ENCODE data around the gene PADI3. TPM values are rescaled to one million over a fixed set of nuclear protein-coding genes. Genes with fewer than 3 reads are reported as not detected.
"Not testable (repeated sequence)": the region's sequence is repeated elsewhere in the genome, so short reads cannot be mapped to it uniquely, and the experiment has no call there.

The PADI3 gene
- total RNA-seq, 2 donors from 2014 or later, result not detected

DNA sequence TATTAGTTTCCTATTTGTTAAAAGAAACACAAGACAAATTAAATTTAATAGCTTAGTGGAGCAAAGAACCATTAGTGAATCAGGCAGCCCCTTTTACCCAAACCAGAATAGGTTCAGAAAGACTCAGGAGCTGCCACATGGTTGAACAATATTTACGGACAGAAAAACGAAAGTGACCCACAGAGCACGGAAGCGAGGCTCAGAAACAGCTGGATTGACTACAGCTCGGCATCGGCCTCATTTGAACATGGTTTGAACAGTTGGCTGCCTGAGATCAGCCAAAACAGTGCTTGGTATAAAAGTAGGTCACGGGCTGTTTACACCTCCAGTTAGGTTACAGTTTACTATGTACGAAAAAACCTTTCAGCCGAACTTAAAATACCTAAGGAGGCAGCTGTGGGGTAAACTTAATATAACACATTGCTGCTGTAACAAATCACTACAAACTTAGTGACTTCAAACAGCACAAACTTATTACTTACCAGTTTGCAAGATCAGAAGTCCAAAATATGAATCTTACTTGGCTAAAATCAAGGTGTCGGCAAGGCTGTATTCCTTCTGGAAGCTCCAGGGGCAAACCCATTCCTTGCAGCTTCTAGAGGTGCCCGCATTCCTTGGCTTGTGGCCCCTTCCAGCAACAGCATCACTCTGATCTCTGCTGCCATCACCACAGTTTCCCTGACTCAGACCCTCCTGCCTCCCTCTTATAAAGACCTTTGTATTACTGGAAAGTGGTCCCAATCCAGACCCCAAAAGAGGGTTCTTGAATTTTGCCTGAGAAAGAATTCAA is 70.9 kb downstream of the PADI3 start:
- Histone ChIP-seq H3K27me3 (no peaks in the 10 kb centered on the region), H3K27ac (no peak overlapping the region), H3K4me1 (no peaks in the 10 kb centered on the region), H3K36me3 (no peaks in the 10 kb centered on the region), H3K4me3 (no peak overlapping the region), H3K9me3 (peaks cover 0 to 7% of the 10 kb centered on the region in 2 donors)
- no peak for DNase-seq (ENCODE audit: low spot score)
- TF ChIP-seq, protein P1, sequence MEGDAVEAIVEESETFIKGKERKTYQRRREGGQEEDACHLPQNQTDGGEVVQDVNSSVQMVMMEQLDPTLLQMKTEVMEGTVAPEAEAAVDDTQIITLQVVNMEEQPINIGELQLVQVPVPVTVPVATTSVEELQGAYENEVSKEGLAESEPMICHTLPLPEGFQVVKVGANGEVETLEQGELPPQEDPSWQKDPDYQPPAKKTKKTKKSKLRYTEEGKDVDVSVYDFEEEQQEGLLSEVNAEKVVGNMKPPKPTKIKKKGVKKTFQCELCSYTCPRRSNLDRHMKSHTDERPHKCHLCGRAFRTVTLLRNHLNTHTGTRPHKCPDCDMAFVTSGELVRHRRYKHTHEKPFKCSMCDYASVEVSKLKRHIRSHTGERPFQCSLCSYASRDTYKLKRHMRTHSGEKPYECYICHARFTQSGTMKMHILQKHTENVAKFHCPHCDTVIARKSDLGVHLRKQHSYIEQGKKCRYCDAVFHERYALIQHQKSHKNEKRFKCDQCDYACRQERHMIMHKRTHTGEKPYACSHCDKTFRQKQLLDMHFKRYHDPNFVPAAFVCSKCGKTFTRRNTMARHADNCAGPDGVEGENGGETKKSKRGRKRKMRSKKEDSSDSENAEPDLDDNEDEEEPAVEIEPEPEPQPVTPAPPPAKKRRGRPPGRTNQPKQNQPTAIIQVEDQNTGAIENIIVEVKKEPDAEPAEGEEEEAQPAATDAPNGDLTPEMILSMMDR (IDR thresholded peaks at IDR 0.05), result no peak

DNA sequence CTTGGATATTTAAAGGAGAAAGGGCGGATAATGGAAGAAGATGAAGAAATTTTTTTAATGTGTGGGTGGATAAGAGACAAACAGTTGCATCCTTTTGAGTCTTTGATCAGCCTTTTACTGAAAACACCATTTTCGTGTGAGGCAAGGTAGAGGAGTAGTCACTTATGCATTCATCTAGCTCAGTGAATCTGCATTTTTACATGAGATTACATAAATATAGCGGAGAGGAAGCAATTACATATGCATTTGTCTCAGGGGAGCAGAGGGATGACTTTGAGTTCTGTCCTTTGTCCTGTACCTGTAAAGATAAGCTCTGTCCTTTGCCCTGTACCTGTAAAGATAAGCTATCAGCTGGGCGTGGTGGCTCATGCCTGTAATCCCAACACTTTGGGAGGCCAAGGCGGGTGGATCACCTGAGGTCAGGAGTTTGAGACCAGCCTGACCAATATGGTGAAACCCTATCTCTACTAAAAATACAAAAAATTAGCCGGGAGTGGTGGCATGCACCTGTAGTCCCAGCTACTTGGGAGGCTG is 73.0 kb downstream of the PADI3 start:
- H3K9me3 ChIP-seq; H3K27ac ChIP-seq; DNase-seq (ENCODE audit: low spot score); H3K27me3 ChIP-seq; H3K4me1 ChIP-seq; H3K4me3 ChIP-seq; H3K36me3 ChIP-seq: not testable (repeated sequence)

DNA sequence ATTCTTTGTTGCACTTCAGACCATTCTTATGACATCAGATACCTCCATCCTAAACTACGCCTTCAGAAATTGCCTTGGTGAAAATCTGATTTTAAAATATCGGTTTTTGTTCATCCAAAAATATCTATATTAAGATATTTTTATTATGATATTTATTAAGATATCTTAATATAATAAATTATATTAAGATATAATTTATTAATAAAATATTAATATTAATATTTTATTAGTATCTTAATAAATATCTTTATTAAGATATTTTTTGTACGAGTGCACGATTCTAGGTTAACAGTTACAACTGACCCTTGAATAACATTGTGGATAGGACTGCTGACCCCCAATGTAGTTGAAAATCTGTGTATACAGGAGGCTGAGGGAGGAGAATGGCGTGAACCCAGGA is 80.0 kb downstream of the PADI3 start:
- H3K9me3 ChIP-seq, result no peaks in the 10 kb centered on the region
- no peaks in the 10 kb centered on the region for H3K36me3 ChIP-seq
- H3K4me3 ChIP-seq, result no peak overlapping the region
- H3K4me1 ChIP-seq, result no peaks in the 10 kb centered on the region
- TF ChIP-seq, protein P1 (IDR thresholded peaks at IDR 0.05), result no peak
- no peak for DNase-seq (ENCODE audit: low spot score)
- no peaks in the 10 kb centered on the region for H3K27me3 ChIP-seq
- no peak overlapping the region for H3K27ac ChIP-seq

DNA sequence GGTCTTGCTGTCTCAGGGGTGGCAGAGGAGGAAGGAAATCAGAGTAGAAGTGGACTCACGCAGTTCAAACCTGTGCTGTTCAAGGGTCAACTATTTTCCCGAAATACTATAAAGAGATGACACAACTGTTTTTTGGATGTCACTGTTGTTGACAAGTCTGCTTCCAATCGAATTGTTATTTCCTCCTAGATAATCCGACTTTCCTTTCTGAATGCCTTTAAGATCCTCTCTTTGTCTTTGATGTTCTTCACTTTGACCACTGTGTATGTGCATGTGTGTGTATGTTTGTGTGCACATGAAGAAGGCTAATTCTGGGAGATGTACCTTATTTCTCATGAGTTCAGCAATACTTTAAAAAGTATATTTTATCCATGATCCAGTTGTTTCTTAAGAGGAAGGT is 80.7 kb downstream of the PADI3 start:
- DNase-seq (ENCODE audit: low spot score), result no peak
- H3K36me3 ChIP-seq, result no peaks in the 10 kb centered on the region
- no peaks in the 10 kb centered on the region for H3K27me3 ChIP-seq
- no peak overlapping the region for H3K27ac ChIP-seq
- no peaks in the 10 kb centered on the region for H3K9me3 ChIP-seq
- TF ChIP-seq, protein P1 (IDR thresholded peaks at IDR 0.05), result no peak
- no peaks in the 10 kb centered on the region for H3K4me1 ChIP-seq
- no peak overlapping the region for H3K4me3 ChIP-seq

DNA sequence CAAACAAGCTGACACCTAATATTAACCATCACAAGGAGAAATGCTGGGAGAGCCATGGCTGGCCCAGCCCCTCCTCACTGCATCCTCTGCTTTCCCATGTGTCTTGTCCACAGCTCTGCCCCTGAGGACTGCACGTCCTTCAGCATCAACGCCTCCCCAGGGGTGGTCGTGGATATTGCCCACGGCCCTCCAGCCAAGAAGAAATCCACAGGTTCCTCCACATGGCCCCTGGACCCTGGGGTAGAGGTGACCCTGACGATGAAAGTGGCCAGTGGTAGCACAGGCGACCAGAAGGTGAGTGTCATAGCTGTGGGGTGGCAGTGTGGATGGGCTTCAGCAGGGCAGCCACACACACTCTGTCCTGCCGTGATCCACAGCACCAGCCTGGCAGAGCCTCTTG is 82.0 kb downstream of the PADI3 start:
- Histone ChIP-seq H3K4me1 (no peaks in the 10 kb centered on the region), H3K36me3 (no peaks in the 10 kb centered on the region), H3K4me3 (no peak overlapping the region), H3K27ac (no peak overlapping the region), H3K27me3 (no peaks in the 10 kb centered on the region), H3K9me3 (no peaks in the 10 kb centered on the region)
- no peak for DNase-seq (ENCODE audit: low spot score)
- TF ChIP-seq, protein P1 (IDR thresholded peaks at IDR 0.05), result no peak

DNA sequence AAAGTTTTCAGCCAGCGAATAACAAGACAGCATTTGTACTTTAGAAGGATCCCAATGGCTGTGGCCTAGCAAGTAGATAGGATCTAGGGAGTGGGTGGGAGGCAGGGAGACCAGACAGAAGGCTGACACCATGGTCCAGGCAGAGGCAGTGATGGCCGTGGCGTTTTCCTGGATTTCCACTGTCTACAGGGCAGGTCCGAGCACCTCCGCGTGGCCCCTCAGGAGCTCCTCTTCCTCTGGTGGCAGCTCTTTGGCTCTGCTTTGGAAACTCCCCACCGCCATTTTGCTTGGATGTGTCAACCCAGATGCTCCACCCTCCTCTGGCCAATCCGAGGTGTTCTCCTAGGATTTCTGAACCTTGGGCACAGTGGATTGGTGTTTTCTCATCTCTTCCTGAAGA is 84.2 kb downstream of the PADI3 start:
- H3K36me3 ChIP-seq, result no peaks in the 10 kb centered on the region
- TF ChIP-seq, protein P1 (IDR thresholded peaks at IDR 0.05), result no peak
- no peaks in the 10 kb centered on the region for H3K27me3 ChIP-seq
- no peaks in the 10 kb centered on the region for H3K9me3 ChIP-seq
- no peak overlapping the region for H3K27ac ChIP-seq
- H3K4me3 ChIP-seq, result no peak overlapping the region
- H3K4me1 ChIP-seq, result no peaks in the 10 kb centered on the region
- DNase-seq (ENCODE audit: low spot score), result no peak

Small RNA genes lying within 50 kb of the gene (microRNA-seq; reads per million reads assigned to microRNA genes)
- gene MIR3972 (ENCODE audit: borderline number of aligned reads in 2 of 2, borderline replicate concordance in 1 of 2), result 0 reads per million in 2 donors

Other genes with a start within 250 kb of the PADI3 start
- 10 to 100 TPM; 13.6 to 24.2 TPM for gene ATP13A2, start 237.2 kb upstream of the PADI3 start, total RNA-seq
- gene SDHB, start 195.1 kb upstream of the PADI3 start, total RNA-seq, result 100 to 1,000 TPM; 240 to 528 TPM
- under 1 TPM; 0.52 to 0.63 TPM for gene PADI2, start 129.6 kb upstream of the PADI3 start, total RNA-seq
- gene PADI1, start 44.0 kb upstream of the PADI3 start, total RNA-seq, result not detected
- under 1 TPM; 0.19 to 0.31 TPM for gene PADI4, start 59.1 kb downstream of the PADI3 start, total RNA-seq
- gene PADI6, start 123.1 kb downstream of the PADI3 start, total RNA-seq, result not detected
- 10 to 100 TPM in 1 of 2 donors, 1 to 10 TPM in 1; 9.1 to 11.2 TPM for gene RCC2, start 190.6 kb downstream of the PADI3 start, total RNA-seq

Data from right atrium auricular region (tissue), 2 donors.